Hepatic stellate cell (primary cell): ENCODE results near the gene CCDC13.

Experiments used
- DNase-seq: peaks from one replicate; pipeline ENCODE4 v3.0.0; 2011; ENCODE audit warnings: low spot score

CCDC13 gene

GRCh38 chr3:42733501-42734262 is 39.4 kb downstream of the CCDC13 start:
- no peak for DNase-seq

GRCh38 chr3:42732829-42733459 is 40.1 kb downstream of the CCDC13 start:
- no peak for DNase-seq

- no peak for DNase-seq
These were observed 40.7 kb downstream of the CCDC13 start for GRCh38 chr3:42732196-42732828.

DNA sequence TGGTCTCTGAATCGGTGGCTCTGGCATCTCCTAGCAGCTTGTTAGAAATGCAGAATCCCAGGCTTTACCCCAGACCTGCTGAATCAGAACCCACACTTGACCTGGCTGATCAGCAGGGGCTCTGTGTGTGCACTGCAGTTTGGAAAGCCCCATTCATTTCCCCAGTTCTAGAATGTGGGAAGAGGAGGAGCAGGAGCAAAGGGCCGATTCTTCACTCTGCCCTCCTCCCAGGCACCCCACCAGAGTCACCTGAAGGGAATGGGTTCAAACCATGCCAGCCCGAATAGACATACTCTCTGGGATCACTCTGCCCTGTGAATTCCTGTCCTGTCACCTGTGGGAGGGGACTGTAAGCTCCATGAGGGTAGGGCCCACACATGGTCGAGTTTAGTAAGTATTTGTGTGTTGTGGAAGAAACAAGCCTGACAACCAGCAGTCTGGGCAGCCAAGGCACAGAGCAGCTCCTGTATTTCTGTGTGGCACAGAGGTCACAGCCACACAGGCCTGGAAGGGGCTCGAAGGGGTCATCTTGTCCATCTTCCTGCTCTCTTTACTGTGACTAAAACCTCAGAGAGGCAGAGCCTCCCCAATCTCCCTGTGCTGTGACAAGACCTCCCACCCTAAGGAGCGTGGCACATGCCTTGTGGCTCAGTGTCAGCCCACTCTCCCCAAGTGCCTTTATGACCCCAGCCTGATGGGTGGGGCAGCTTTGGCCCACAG is 41.4 kb downstream of the CCDC13 start:
- no peak for DNase-seq

DNA sequence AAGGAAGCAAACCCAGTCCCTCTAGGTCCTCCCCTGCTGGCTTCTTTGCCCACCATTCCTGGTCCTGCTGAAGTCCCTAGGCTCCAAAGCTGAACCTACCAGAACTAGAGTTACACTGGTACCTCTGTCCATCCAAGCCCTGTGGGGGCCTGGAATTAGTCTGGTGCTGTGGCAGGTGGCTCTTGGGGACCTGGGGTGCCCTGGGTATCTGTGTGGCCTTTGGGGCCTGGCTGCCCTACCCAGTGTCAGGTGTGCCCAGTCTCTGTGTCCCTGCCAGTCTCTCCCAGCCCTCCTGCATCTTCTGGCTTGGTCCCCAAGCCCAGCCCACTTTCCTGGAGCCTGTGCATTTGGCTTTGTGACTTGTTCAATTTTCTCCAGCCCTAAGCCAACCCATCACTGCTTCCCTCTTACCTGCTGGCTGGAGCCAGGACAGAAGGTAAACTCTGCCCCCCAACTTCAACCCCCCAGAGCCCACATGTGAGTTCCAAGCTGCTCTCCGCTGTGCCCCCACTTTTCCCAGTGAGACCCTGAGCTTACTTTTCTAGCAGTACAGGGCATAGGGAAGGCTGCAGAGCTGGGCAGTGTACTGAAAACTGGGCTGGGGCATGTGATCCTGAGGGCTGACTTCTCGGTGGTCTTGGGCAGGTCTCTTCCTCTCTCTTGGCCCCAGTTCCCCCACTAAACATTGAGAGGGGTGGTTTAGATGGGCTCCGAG is 42.2 kb downstream of the CCDC13 start:
- no peak for DNase-seq

- no peak for DNase-seq
These were observed 42.8 kb downstream of the CCDC13 start for GRCh38 chr3:42730294-42730693.

- no peak for DNase-seq
These were observed 43.5 kb downstream of the CCDC13 start for GRCh38 chr3:42729404-42730145.

DNA sequence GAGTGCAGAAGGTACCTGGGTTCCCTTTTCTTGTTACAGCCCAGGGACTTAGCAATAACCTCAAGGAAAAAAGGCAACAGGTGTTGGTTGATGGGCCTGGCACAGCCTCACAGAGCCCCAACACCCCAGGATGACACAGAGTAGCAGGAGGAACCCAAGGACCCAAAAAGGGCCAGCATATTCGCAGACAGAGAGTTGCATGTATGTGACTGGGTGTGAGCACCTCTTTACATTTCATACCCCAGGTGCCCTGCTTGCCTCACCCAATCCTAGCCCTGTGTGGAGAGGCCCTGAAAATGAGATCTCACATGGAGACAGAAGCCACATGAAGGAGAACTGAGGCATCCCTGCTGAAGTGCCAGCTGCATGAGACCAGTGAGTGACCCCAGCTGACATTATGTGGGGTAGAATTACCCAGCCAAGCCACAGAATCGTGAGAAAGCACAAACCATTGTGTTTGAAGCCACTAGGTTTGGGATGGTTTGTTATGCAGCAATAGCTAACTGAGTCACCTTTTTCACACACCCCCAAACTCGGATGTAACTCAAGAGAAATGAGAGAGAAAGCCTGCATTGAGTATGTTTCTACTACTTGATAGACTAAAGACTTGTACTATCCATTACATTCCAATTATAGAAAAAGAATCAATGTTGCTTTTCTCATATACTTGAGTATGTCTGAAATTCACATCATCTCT is 44.2 kb downstream of the CCDC13 start:
- no peak for DNase-seq

DNA sequence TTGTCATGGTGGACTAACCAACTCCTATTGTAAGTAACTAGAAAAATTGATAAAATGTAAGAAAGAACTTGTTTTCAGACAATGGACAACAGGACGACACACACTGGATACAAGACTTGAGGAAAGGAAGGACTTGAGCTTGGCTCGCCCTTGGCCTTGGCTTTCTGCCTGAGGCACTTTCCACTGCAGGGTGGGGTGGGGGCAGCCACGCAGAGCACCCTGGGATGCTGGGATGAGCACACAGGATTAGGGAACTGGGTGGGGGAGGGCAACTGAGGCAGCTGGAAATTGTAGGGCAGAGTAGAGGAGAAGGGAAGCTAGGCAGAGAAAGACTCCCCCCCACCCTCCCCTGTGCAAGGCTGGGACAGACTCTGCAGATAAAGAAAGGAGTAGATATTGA is 45.0 kb downstream of the CCDC13 start:
- DNase-seq = no peak

DNA sequence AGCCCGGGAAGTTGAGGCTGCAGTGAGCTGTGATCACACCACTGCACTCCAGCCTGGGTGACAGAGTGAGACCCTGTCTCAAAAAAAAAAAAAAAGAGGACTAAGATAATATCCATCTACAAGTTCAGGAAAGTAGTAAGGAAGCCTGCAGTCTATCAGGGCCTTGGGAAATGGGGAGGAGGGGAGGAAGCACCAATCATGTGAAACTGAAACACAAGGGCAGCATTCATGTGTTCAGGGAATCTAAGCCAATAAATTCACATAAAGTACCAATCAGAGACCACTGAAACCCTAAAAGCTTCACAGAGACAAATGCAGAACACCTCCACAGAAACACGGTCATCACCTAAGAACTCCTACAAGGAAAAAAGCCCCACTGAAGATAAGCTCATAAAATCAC is 47.6 kb downstream of the CCDC13 start:
- DNase-seq = no peak

DNA sequence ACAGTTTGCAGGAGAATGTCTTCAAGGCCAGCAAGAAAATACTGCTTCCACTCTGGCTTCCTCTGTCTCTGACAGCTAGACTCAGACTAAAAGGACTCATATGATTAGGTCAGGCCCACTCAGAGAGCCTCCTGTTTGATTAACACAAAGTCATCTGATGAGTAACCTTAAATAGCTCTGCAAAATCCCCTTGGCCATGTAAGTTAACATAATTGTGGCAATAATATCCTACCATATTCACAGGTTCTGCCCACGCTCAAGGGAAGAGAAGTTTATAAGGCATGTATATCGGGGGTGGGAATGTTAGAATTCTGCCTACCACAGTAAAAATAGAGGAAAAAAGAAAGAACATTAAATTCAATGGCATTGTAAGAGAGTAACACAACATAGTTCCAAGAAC is 49.8 kb downstream of the CCDC13 start:
- DNase-seq = no peak
